Cardiac fibroblast (primary cell): ENCODE results near the gene ANKRD13D.

Experiments used
- DNase-seq, 2 donors: peaks; one replicate each; pipeline versions ENCODE4 v3.0.0 to v3.0.0-alpha.2; 2010; ENCODE audit warnings: low read depth in 2 of 2
- H3K4me3 ChIP-seq, 2 donors: replicated peaks in 1 of 2; 1 replicate in 1 of 2; 2 replicates in 1 of 2; pipeline ENCODE4 v1.5.1; 2011; ENCODE audit warnings: low read depth in 2 of 2, low read length in 2 of 2, mild to moderate bottlenecking in 2 of 2, moderate library complexity in 1 of 2
- CTCF ChIP-seq: IDR thresholded peaks from one replicate; pipeline ENCODE4 v1.5.1; 2011; ENCODE audit warnings: low read depth, mild to moderate bottlenecking, low read length, inconsistent platforms

Gene ANKRD13D

GRCh38 chr11:67288198-67288451 lies 978 bp upstream of the ANKRD13D start:
- no peak for TF ChIP-seq CTCF
- no peak for DNase-seq
- peak overlapping the region; percentile 14 to 75 for H3K4me3 ChIP-seq

- H3K4me3 ChIP-seq: peak overlapping the region; percentile 75 to 81
- no peak for TF ChIP-seq CTCF
- DNase-seq: peak; percentile 92 to 97
These were observed 464 bp upstream of the ANKRD13D start for GRCh38 chr11:67288452-67289225.

- no peak for TF ChIP-seq CTCF
- H3K4me3 ChIP-seq: peak overlapping the region; percentile 75 to 76
- peak in 1 of 2 donors; percentile 33 for DNase-seq
These were observed 762 bp downstream of the ANKRD13D start for GRCh38 chr11:67289651-67290479.

- no peak for TF ChIP-seq CTCF
- DNase-seq: peak; percentile 47 to 74
- H3K4me3 ChIP-seq: no peak overlapping the region
These were observed 1.7 kb downstream of the ANKRD13D start for GRCh38 chr11:67290801-67291200.

- no peak for TF ChIP-seq CTCF
- no peak for DNase-seq
- H3K4me3 ChIP-seq: no peak overlapping the region
These were observed 2.6 kb downstream of the ANKRD13D start for GRCh38 chr11:67291481-67292381.

- DNase-seq: no peak
- no peak for TF ChIP-seq CTCF
- no peak overlapping the region for H3K4me3 ChIP-seq
These were observed 3.6 kb downstream of the ANKRD13D start for GRCh38 chr11:67292671-67293070.
